NCI-H1092 treated with DMSO at 0.1 percent for 48 hours (cell line): ENCODE results near the gene TBCK.

ENCODE experiments used
- DNase-seq: peaks from one replicate; lab custom pipeline; 2025; lab: John Stamatoyannopoulos, UW

The TBCK gene

DNA sequence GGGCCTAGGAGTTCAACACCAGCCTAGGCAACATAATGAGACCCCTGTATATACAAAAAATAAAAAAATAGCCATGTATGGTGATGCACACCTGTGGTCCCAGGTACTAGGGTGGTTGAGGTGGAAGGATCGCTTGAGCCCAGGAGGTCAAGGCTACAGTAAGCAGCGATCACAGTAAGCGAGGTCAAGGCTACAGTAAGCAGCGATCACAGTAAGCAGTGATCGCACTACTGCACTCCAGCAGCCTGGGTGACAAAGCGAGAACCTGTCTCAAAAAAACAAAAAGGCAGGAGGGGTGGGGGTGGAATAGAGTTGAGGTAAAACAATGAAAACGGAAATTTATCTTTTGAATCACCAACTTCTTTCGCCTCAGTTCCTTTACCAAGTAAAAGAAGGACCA, 29.4 kb downstream of the TBCK start:
- DNase-seq = no peak

DNA sequence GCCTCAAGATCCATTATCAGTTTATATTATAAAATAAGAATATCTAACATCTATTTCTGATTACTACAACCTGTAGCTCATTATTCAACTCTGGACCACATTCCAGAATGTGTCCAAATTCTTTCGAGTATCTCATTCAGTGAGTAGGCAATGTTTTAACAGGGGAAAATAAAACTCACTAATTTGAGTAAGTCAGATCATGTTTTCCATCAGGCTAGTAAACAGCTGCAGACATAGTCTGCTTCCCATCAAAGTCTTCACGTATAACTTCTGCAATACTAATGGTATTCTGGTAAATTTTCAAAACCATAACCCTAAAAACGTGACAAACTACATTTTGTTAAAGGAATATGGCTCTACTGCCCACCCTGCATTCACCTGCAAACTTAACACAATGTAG, 31.8 kb downstream of the TBCK start:
- DNase-seq = no peak

DNA sequence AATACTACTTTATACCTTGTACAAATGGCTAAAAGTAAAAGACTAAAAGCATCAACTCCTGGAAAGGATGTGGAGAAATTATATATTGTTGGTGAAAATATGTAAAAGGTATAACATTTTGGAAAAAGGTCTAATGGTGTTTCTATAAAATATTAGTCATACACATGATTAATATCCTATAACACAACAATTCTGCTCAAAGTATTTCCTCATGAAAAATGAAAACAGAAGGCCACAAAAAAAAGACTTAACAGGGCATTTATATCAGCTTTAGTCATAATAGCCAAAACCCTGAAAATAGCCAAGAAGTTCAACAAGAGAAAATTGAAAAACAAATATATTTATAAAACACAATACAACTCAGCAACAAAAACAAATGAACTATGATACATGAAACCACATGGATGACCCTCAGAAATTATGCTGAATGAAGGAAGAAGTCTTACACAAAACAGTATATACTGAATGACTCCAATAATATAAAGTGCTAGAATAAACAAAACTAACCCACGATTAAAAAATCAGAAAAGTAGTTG, 38.8 kb downstream of the TBCK start:
- DNase-seq = no peak

DNA sequence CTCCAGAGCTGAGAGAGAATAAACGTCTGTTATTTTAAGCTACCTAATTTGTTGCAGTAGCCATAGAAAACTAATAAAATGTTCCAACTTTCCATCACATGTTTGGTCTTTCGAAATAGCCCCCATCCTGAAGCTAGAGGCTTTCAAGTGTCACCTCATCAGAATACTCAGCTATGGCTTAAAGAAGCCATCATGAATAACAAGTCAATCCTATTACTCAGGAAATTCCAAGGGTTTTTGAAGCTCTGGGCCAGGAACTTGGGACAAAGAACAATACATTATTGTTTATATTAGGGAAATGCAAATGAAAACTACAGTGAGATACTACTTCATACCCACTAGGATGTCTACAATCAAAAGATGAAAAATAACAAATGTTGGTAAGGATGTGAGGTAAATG, 42.2 kb downstream of the TBCK start:
- DNase-seq = no peak

DNA sequence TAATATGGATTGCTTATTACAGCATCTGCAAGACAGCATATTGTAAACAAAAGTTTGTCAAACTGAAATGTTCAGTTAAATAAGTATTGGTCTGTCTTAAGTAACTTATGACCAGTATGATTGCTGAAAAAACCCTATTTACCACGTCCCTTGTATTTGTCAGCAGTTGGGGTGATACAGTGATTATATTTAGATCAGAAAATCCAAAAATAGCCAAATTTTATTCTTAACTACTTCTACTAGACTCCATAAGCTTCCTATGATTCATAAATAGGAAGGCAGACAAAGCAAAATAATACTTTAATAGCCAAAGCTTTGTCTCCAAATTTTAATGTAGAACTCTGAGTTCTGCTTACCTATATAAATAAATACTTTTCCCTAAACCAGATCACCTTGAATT, 45.3 kb downstream of the TBCK start:
- no peak for DNase-seq

DNA sequence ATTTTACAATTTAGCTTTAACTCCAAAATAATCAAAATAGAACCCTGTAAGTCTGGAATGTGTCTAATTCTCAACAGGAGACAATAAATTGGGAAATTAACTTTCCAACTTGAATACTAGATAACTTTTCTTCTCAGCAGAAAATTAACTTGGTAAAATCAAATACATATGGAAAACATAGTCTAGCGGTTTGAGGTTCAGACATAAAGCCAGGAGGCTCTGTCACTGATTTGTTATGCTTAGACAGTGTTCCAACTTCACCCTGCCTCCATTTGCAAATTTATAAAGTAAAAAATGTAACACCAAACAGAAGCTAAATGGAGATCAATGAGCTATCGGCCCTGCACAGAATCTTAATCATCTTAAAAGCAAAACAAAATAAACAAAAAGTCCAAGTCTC, 46.3 kb downstream of the TBCK start:
- DNase-seq = no peak

DNA sequence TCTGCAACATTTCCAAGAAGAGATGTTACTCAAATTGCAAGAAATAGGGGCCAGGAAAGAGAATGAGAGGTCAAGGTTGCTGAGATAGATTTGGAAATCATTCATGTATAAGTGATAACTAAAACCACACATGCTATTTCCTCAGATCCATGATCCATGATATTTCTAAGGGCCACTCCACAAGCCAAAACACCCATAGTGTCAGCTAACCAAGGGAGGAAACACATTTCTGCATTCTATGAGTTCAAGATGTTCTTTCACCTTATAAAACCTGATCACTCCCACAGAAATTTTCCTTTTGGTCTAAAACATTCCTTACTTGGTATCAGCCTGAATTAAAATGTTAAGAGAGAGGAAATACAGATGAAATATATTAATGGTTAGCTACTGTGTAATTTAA, 47.2 kb downstream of the TBCK start:
- DNase-seq = no peak

DNA sequence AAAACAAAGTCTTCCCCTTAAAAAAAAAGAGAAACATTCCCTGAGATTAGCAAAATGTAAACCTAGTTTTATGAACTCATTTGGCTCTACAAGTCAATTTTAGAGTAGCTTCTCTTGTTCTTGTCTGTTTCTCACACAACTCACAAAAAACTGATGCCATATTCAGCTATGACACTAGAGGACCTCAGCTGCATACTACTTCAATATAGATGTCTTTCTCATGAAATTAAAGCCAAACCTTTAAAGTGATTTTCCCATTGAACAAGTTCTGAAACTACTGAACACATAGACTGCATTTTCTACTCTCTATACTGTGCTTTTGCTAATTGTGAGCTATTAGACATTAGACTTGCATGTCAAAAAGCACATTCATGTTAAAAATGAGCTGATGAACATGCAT, 49.8 kb downstream of the TBCK start:
- DNase-seq = peak; percentile 9

DNA sequence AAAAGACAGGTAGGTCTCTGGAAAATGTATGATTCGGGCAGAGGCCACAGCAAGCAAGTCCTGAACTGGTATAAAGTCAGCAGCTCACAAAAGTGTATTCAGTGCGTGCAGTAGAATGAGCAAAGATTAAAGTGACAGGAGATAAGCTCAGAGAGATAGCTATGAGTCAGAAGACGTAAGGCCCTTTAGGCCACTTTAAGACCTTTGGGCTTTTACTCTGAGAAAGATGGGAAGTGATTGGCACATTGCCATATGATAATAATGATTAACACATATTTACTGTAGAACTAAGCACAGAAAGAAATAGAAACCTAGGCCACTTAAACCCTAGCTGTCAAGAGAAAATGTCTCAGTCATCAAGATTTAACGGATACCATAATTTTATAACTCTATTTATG, 51.7 kb downstream of the TBCK start:
- no peak for DNase-seq

DNA sequence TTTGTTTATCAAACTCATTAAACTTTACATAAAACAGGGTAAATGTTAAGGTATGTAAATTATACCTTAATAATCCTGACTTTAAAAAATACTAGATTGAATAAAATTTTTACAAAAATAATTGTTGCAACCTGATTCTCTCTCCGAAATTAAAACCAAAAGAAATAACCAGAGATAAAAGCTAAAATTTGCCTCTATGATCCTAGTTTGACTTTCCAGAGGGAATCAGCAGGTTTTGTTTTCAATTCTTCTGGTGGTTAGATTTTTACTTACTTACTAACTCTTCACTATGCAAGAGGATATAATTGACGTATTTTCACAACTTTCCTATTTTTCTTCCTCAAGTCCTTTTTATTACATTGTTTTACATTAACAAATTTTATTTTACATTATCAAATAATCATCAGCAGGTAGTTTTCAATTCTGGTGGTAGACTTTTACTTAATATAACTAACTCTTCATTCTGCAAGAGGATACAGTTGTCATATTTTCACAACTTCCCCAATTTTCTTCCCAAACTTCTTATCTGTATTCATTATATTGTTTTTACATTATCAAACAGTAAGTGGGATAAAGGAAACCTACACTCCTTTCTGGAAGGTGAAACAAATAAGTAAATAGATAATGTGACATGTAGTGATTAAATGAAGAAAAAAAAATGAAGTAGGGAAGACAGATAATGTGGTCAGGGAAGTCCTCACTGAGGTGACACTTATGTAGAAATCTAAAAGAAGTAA, 52.2 kb downstream of the TBCK start:
- no peak for DNase-seq

DNA sequence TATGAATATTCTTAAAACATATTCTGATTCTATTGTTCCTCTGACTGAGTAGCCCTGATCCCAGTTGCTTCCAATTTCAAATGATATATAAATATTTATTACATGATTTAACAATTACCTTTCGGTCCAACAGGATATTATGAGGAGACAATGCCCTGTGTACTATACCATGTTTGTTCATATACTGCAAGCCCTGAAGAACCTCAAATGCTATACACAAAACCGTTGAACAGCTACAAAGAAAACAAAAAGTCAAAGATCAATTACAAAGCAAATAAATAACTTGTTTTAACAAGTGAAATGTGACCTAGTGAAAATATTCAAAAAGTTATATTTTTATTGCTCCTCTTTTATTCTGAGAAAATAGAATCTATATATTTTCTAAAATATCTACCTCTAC, 54.0 kb downstream of the TBCK start:
- no peak for DNase-seq

DNA sequence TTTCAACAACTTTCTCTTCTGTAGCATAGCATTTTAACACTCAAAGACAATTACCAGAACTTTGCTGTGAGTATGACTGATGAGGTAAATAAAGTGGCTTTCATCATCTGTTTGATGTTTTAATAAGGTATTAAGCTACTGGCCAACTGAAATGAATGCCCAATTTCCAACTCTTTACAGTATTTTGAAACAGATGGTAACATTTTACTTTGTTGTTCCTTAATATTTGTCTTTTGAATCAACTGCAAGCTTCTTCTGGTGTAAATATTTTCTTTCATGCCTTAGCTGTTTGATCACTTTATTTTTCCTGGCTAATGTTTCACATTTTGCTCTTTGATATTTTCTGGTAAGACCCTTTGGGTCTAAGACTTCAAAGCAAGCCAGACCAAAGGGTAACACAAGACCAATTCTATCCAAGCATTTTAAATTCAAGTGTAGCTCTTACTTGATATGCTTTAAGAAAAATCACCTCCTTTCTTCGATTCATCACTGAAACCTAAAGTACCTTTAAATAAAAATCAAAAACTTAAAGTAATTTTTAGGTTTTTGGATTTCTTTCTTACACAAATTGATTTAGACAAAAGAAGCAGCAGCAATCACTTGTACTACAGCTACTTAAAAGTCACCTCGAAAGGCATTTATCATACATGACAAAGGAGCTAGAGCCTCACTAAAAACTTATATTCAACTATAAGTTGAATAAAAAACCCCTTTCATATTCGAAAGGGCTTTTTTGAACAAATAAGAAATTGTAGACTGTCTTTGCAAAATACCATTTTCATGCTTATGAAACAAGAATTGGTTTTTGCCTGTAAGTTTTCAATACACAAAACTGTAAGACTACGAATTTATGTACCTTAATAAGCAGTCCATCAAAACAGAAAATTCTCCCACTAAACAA, 57.6 kb downstream of the TBCK start:
- no peak for DNase-seq

DNA sequence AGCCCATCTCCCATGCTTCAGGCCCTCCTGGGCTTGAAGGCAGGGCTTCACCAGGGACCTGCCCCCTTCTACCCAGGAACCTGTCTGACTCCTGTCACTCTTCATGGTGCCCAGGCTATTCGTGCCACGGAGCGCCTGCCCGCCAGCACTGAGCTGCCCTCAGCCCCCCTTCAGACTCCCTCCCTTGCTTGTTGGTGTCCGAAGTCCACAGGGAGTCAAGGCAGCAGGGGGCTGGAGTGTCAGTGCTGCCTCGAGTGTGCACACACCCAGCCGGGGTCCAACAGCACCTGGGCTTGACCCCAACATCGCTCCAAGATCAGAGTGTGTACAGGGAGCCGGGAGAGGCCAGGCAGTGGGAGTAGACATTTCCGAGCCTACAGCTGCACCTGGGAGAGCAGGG, 59.8 kb downstream of the TBCK start:
- no peak for DNase-seq

DNA sequence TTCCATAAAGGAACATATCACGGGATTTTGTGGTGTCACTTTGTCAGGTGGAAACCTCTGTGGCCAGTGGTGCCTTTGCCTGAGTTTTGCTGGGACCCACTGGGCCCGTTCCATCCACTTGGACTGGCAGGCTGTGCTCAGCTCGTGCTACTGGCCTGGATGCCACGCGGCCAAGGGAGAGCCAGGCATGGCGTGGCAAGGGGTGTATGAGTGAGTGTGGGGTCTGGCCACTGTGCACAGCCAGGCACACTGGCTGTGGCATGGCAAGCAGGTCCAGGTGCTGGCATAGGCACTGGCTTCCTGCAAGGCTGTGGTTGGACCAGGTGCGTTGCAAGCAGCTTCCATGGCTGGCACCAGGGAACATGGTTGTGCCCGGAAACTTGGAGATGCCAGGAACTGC, 60.8 kb downstream of the TBCK start:
- no peak for DNase-seq

DNA sequence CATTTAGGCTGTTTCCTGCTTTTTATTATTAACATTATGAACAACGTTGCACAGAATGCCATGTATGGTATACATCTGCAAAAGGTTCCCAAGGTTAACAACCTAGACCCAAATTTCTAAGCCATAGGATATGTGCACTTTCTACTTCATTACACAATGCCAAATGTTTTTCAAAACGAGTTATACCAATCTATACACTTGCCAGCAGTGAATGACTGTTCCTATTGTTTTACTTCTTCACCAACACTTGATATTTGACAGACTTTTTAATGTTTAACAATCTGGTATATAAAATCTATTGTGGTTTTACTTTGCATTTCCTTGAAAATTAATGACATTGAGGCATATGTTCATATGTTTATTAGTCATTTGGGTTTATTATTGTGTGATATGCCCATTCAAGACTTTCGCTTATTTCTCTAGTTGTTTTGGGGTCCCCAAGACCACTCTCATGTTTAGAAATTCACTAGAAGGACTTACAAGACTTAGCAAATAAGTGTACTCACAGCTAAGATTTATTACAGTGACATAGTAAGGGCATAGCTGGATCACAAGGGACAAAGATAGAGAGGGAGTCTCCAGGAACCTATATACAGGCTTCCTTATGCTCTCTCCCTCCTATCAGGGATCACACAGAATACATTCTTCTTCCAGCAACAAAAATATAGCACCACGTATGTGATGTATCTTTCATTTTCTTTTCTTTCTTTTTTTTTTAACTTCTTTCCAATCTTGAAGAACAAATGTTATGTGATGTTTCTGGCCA, 62.5 kb downstream of the TBCK start:
- DNase-seq = no peak

DNA sequence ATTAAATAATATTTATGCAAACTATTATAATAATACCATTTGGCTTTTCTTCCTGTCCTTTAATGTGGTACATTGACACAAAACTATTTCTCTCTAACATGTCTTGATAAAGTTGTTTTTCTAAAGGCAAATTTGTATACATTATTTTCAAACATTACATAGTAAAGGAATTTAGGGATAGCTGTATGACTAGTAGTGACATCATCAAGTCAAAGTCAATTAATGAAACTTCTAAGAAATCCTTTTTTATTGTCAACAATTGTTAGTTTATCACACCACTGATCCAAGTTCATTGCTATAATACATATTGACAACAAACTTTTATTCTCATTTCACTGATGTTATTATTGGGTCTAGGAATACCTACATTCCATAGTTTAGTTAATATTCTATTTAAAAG, 68.4 kb downstream of the TBCK start:
- DNase-seq = no peak

DNA sequence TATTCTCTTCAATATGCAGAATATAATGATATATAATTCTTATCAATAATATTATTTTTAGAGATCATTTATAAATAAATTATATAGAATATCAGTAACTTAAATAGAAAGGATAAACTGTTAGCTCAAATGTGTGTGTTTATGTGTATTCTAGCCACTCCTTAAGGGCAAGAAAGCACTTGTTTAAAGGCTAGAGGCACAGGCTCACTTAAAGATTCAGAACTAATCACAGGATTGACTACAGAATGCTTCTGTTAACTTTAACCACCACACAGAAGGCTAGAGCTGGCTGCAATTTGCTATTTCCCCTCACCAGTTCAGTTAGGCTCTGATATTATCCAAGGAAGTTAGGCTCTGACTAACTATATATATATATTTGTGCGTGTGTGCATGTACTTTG, 69.6 kb downstream of the TBCK start:
- no peak for DNase-seq

DNA sequence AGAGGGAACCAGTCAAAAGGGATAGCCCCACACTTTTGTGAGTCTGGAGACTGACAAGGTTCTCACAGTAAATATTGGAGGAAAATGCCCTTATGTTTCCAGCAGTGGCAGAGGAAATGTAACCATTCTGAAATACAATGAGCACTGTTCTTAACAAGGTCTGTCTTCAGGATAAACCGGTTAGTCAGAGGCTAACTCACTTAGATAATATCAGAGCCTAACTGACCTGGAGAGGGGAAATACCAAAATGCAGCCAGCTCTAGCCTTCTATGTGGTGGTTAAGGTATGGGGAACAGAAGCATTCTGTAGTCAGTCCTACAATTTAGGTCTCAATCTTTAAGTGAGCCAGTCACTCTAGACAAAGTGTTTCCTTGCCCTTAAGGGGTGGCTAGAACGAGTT, 70.8 kb downstream of the TBCK start:
- no peak for DNase-seq

DNA sequence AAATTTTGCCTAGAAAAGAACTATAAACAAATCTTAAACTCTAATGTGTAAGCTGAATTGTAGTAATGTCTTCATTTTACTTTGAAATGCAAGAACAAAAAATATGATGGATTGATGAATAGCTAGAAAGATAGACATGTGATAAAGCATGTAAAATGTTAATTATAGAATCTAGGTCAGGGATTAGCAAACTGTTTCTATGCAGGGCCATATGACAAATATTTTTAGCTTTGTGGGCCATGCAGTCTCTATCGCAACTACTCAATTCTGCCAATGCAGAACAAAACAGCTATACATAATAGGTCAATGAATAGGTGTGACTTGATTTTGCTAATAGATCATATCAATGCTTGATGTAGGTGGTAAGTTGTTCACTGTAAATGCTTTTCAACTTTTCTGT, 75.3 kb downstream of the TBCK start:
- DNase-seq = no peak

DNA sequence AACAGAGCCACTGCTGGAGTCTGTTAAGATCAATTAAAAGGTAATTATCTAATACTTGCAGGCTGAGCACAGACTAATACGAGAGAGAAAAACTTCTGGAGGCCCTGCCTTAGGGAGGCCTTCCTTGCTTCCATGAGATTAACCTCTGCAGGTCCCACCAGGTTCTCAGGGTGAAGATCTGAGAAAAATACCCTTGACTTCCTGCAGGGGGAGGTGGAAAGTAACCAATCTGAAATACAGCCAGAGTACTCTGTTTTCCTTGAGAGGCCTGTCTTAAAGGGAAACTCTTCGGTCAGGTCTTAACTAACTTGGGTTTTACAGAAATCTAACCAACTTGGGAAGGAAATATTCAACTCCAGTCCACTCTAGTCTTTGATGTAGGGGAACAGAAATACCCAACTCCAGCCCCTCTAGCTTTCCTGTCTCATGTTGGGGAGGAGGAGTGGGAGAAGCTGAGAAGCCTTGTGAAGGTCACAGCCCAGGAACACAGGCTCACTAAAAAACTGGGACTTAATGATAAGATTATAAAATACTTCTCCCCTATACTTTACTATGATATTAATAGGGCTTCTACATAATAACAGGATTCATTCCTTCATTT, 77.1 kb downstream of the TBCK start:
- peak; percentile 5 for DNase-seq

DNA sequence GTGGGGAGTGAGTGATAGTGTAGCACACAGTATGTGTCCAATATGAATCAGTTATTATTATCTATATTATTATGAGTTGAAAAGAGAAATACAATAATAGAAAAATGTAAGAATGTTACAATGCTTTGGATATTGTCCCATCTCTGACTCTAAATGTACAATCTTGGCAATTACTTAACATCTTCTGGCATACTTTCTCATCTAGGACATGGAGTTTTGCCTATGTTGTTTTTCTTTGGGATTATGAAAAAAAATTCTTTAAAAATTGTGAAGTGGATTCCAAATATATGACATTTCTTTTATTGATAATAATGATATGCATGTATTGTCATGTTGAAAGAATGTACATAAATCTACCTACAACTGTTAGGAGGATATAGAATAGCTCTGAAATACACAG, 84.1 kb downstream of the TBCK start:
- DNase-seq = no peak

DNA sequence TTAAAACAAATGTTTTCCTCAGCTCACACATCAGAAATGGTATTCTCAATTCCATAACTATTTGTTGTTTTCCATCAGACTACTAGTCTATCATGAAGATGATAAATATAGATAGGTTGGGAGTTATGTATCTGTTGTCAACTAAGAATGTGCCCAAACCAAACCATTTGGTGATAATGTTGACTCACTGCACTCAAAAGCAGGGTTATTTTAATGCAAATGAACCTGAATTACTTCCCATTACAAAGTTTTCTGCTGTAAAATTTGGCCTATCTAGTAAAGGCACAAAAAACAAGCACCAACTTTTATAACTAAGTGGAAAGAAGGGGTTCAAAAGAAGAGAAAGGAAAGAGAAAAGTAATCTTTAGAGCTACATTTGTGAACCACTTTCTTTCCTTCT, 93.5 kb downstream of the TBCK start:
- DNase-seq = no peak
